ENCODE results near the gene CNTNAP3. TPM values are rescaled to one million over a fixed set of nuclear protein-coding genes. Genes with fewer than 3 reads are reported as not detected.
"Not testable (repeated sequence)": the region's sequence is repeated elsewhere in the genome, so short reads cannot be mapped to it uniquely, and the experiment has no call there.

The CNTNAP3 gene
- total RNA-seq, 1 experiment from 2014 or later = 22.6 TPM

DNA sequence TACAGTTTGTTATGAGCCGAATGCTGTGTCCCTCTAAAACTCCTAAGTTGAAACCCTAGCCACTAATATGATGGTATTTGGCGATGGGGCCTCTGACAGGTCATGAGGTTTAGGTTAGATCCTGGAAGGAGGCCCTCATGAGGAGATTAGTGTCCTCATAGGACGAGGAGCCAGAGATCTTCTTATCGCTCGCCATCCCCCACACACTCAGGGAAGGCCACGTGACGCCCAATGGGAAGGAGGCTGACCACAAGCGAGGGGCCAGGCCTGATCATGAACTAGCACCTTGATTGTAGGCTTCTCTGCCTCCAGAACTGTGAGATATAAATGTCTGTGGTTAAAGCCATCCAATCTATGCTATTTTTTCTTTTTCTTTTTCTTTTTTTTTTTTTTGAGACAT lies 233.5 kb downstream of the CNTNAP3 start:
- H3K27ac Mint-ChIP-seq; H3K27me3 ChIP-seq (ENCODE audit: insufficient read depth, low read length); H3K14ac ChIP-seq (ENCODE audit: insufficient read depth, low read length); H4K8ac ChIP-seq (replicated peaks; ENCODE audit: insufficient read length, low read depth, low read length); H4K20me1 ChIP-seq (ENCODE audit: control insufficient read depth, insufficient read depth, insufficient read length); H3K4me3 Mint-ChIP-seq; H3K9ac ChIP-seq (ENCODE audit: extremely low read depth, insufficient read length, low read length); DNase-seq; H4K5ac ChIP-seq (ENCODE audit: insufficient read length, low read depth, low read length); H3K4ac ChIP-seq (ENCODE audit: low read depth, low read length); H2BK15ac ChIP-seq (ENCODE audit: low read depth, low read length); H3K18ac ChIP-seq (ENCODE audit: insufficient read length, low read depth, low read length); H3K56ac ChIP-seq (ENCODE audit: insufficient read length, low read depth, low read length); H3K23me2 ChIP-seq (ENCODE audit: insufficient read length, low read depth, low read length, poor library complexity, severe bottlenecking); H3K36me3 Mint-ChIP-seq (ENCODE audit: insufficient read depth in 1 of 3, low read depth in 3 of 3); H3K4me2 ChIP-seq (ENCODE audit: insufficient read depth, insufficient read length, low read length); H2BK120ac ChIP-seq (ENCODE audit: low read depth, low read length, poor library complexity, severe bottlenecking); H3K79me2 ChIP-seq (ENCODE audit: insufficient read depth, low read length); H3T11ph ChIP-seq (ENCODE audit: low read length); H2BK20ac ChIP-seq (ENCODE audit: low read depth, low read length, poor library complexity, severe bottlenecking); H3K23ac ChIP-seq (ENCODE audit: insufficient read length, low read depth, low read length); H3K27ac ChIP-seq (ENCODE audit: insufficient read length, low read depth, low read length); H2AFZ ChIP-seq (ENCODE audit: low read length); H4K91ac ChIP-seq (ENCODE audit: insufficient read length, low read depth, low read length); H2BK12ac ChIP-seq (ENCODE audit: insufficient read length, low read depth, low read length); H3K4me1 ChIP-seq (ENCODE audit: insufficient read depth, low read length); H3K4me1 Mint-ChIP-seq; H3K27me3 Mint-ChIP-seq (ENCODE audit: low read depth); H3K79me1 ChIP-seq (ENCODE audit: insufficient read depth, low read depth, low read length, poor library complexity, severe bottlenecking); H2BK5ac ChIP-seq (ENCODE audit: insufficient read length, low read length); H2AK5ac ChIP-seq (ENCODE audit: insufficient read length, low read length); H3K9me3 ChIP-seq (ENCODE audit: control insufficient read depth, low read depth, low read length): not testable (repeated sequence)
- H3K9me3 Mint-ChIP-seq = peaks cover 6 to 11% of the 10 kb centered on the region in 2 experiments; a peak in 4 of 5 replicates
- no CpG with 5 or more reads among the region's 8 CpGs for WGBS (ENCODE audit: extremely low coverage, insufficient read length, low lambda C conversion rate)

DNA sequence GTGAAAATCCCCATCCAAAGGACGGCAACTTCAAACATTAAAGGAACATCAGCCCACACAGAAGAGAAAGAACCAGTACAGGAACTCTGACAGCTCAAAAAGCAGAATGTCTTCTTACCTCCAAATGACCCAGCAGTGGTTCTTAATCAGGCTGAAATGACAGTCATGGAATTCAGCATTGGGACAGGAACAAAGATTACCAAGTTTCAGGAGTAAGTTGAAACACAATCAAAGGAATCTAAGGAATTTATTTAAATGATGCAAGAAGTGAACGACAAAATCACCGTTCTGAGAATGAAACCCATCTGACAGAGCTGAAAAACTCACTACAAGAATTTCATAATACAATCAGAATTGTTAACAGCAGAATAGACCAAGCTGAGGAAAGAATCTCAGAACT lies 241.1 kb downstream of the CNTNAP3 start:
- not testable (repeated sequence) for H3K4me1 ChIP-seq (ENCODE audit: insufficient read depth, low read length); H2AFZ ChIP-seq (ENCODE audit: low read length); H2BK120ac ChIP-seq (ENCODE audit: low read depth, low read length, poor library complexity, severe bottlenecking); H3K79me1 ChIP-seq (ENCODE audit: insufficient read depth, low read depth, low read length, poor library complexity, severe bottlenecking); H3K27me3 Mint-ChIP-seq (ENCODE audit: low read depth); H3K56ac ChIP-seq (ENCODE audit: insufficient read length, low read depth, low read length); H4K20me1 ChIP-seq (ENCODE audit: control insufficient read depth, insufficient read depth, insufficient read length); H3K14ac ChIP-seq (ENCODE audit: insufficient read depth, low read length); H2BK20ac ChIP-seq (ENCODE audit: low read depth, low read length, poor library complexity, severe bottlenecking); H2BK5ac ChIP-seq (ENCODE audit: insufficient read length, low read length); H3K27ac ChIP-seq (ENCODE audit: insufficient read length, low read depth, low read length); DNase-seq; H3K23ac ChIP-seq (ENCODE audit: insufficient read length, low read depth, low read length); H3T11ph ChIP-seq (ENCODE audit: low read length); H2BK15ac ChIP-seq (ENCODE audit: low read depth, low read length); H3K9me3 ChIP-seq (ENCODE audit: control insufficient read depth, low read depth, low read length); H3K4ac ChIP-seq (ENCODE audit: low read depth, low read length); H4K8ac ChIP-seq (replicated peaks; ENCODE audit: insufficient read length, low read depth, low read length); H3K36me3 Mint-ChIP-seq (ENCODE audit: insufficient read depth in 1 of 3, low read depth in 3 of 3); H4K5ac ChIP-seq (ENCODE audit: insufficient read length, low read depth, low read length); H2BK12ac ChIP-seq (ENCODE audit: insufficient read length, low read depth, low read length); H3K4me3 Mint-ChIP-seq; H2AK5ac ChIP-seq (ENCODE audit: insufficient read length, low read length); H3K9ac ChIP-seq (ENCODE audit: extremely low read depth, insufficient read length, low read length); H4K91ac ChIP-seq (ENCODE audit: insufficient read length, low read depth, low read length); H3K4me1 Mint-ChIP-seq; H3K27ac Mint-ChIP-seq; H3K79me2 ChIP-seq (ENCODE audit: insufficient read depth, low read length); H3K18ac ChIP-seq (ENCODE audit: insufficient read length, low read depth, low read length); H3K27me3 ChIP-seq (ENCODE audit: insufficient read depth, low read length); H3K4me2 ChIP-seq (ENCODE audit: insufficient read depth, insufficient read length, low read length); H3K23me2 ChIP-seq (ENCODE audit: insufficient read length, low read depth, low read length, poor library complexity, severe bottlenecking)
- peaks cover 9 to 18% of the 10 kb centered on the region in 2 experiments for H3K9me3 Mint-ChIP-seq
- no CpG with 5 or more reads among the region's 3 CpGs for WGBS (ENCODE audit: extremely low coverage, insufficient read length, low lambda C conversion rate)

Data from H9 (cell line).